ENCODE data around the gene MYPN.

MYPN gene

GRCh38 chr10:68138526-68138925 lies 29.2 kb downstream of the MYPN start:
- Histone ChIP-seq H3K4me1 (ENCODE audit: control insufficient read depth, low read depth, low read length) (peaks cover 6% of the 10 kb centered on the region), H3K36me3 (ENCODE audit: control insufficient read depth, low read depth, low read length) (no peaks in the 10 kb centered on the region), H3K9ac (ENCODE audit: low read length) (no peak overlapping the region), H3K27me3 (ENCODE audit: control insufficient read depth, insufficient read depth, low read length) (no peaks in the 10 kb centered on the region), H3K9me3 (ENCODE audit: control insufficient read depth, low read depth, low read length) (no peaks in the 10 kb centered on the region), H3K27ac (ENCODE audit: low read length) (no peak overlapping the region), H3K4me3 (ENCODE audit: low read length) (no peak overlapping the region)

DNA sequence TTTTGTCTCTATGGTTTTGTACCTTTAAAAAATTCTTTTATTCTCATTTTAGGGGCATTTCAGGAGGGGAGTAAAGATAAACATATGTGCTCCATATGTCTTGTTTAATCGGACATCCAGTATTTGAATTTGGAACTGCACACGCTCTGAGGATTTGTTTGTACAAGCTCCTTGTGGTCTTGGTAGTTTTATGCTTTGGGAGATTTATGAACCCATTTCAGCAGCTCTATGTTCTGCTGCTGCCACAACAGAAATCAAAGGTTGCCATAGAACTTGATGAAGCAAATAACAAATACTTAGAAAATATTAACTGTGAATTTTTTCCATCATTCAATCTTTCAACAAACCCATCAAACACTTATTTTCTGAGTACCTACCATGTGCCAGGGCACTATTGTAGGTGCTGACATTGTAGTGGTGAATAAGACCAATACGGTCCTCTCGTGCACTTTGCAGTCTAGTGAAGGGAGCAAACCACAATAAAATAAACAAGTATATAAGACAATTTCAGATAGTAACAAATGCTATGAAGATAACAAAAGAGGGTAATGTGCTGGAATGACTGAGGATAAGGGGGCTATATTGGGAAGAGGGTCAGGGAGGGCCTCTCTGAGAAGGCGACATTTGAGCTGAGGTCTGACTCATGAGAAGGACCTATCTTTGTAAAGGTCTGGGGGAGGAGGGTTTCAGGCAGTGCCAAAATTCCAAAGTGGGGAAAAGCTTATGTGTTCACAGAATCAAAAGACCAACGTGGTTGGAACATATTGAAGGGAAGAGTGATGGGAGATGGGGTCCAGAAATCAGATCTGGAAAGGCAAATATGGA lies 30.4 kb downstream of the MYPN start:
- no peak overlapping the region for H3K27ac ChIP-seq (ENCODE audit: low read length)
- H3K9ac ChIP-seq (ENCODE audit: low read length): no peak overlapping the region
- H3K4me3 ChIP-seq (ENCODE audit: low read length): no peak overlapping the region
- no peaks in the 10 kb centered on the region for H3K9me3 ChIP-seq (ENCODE audit: control insufficient read depth, low read depth, low read length)
- H3K27me3 ChIP-seq (ENCODE audit: control insufficient read depth, insufficient read depth, low read length): no peaks in the 10 kb centered on the region
- H3K4me1 ChIP-seq (ENCODE audit: control insufficient read depth, low read depth, low read length): peaks cover 6% of the 10 kb centered on the region
- no peaks in the 10 kb centered on the region for H3K36me3 ChIP-seq (ENCODE audit: control insufficient read depth, low read depth, low read length)

DNA sequence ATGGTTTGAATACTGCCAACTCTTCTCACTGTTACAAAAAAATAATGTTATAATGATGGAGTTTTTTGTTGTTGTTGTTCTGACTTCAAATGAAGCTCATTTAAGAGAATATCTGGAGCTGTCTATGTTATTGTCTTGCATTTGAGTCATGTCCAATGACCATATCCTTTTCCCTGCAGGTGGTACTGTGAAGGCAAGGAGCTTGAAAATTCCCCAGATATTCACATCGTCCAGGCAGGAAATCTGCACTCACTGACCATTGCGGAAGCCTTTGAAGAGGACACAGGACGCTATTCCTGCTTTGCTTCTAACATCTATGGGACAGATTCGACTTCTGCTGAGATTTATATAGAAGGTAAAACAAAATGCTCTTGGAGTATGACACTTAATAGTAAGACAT lies 33.5 kb downstream of the MYPN start:
- H3K4me3 ChIP-seq (ENCODE audit: low read length): no peak overlapping the region
- no peaks in the 10 kb centered on the region for H3K9me3 ChIP-seq (ENCODE audit: control insufficient read depth, low read depth, low read length)
- no peaks in the 10 kb centered on the region for H3K27me3 ChIP-seq (ENCODE audit: control insufficient read depth, insufficient read depth, low read length)
- no peak overlapping the region for H3K27ac ChIP-seq (ENCODE audit: low read length)
- no peak overlapping the region for H3K9ac ChIP-seq (ENCODE audit: low read length)
- H3K36me3 ChIP-seq (ENCODE audit: control insufficient read depth, low read depth, low read length): no peaks in the 10 kb centered on the region
- H3K4me1 ChIP-seq (ENCODE audit: control insufficient read depth, low read depth, low read length): no peaks in the 10 kb centered on the region

DNA sequence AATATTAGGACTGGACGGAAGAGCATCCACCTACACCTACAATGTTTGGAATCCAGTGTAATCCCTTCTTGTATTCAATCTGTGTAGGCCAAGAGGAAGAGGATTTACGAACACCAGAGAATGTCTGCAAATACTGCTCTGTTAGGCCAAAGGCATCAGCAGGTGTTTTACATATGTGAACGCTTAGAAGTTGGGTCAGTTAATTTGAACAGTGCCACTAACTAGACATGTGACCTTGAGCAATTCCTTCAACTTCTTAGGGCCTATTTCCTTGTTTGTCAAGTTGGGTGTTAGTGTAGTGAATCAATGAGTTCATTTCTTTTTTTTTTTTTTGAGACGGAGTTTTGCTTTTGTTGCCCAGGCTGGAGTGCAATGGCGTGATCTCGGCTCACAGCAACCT lies 35.4 kb downstream of the MYPN start:
- H3K4me1 ChIP-seq (ENCODE audit: control insufficient read depth, low read depth, low read length): no peaks in the 10 kb centered on the region
- no peaks in the 10 kb centered on the region for H3K9me3 ChIP-seq (ENCODE audit: control insufficient read depth, low read depth, low read length)
- H3K9ac ChIP-seq (ENCODE audit: low read length): no peak overlapping the region
- H3K4me3 ChIP-seq (ENCODE audit: low read length): no peak overlapping the region
- no peak overlapping the region for H3K27ac ChIP-seq (ENCODE audit: low read length)
- H3K36me3 ChIP-seq (ENCODE audit: control insufficient read depth, low read depth, low read length): no peaks in the 10 kb centered on the region
- no peaks in the 10 kb centered on the region for H3K27me3 ChIP-seq (ENCODE audit: control insufficient read depth, insufficient read depth, low read length)

DNA sequence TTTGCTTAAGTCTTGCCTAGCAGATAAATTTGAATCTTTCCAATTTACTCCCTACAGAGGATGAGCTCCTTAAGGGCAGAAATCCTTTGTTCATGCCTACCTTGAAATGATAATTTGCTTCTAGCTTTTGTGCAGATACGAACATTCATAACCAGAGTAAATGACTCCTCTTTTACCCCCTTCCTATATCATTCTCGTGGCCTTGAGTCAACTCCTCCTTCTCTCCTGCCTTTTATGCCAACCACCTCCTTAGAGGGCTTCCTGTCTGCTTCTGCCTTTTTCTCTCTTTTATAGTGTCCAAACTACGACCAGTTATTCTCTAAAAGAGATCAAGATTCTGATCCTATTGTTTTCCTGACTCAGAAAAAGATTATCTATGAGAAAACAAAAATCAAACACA lies 36.4 kb downstream of the MYPN start:
- H3K27ac ChIP-seq (ENCODE audit: low read length): no peak overlapping the region
- H3K4me1 ChIP-seq (ENCODE audit: control insufficient read depth, low read depth, low read length): no peaks in the 10 kb centered on the region
- H3K4me3 ChIP-seq (ENCODE audit: low read length): no peak overlapping the region
- no peaks in the 10 kb centered on the region for H3K36me3 ChIP-seq (ENCODE audit: control insufficient read depth, low read depth, low read length)
- no peaks in the 10 kb centered on the region for H3K27me3 ChIP-seq (ENCODE audit: control insufficient read depth, insufficient read depth, low read length)
- no peaks in the 10 kb centered on the region for H3K9me3 ChIP-seq (ENCODE audit: control insufficient read depth, low read depth, low read length)
- no peak overlapping the region for H3K9ac ChIP-seq (ENCODE audit: low read length)

GRCh38 chr10:68146133-68146532 lies 36.8 kb downstream of the MYPN start:
- Histone ChIP-seq H3K27ac (ENCODE audit: low read length) (no peak overlapping the region), H3K9me3 (ENCODE audit: control insufficient read depth, low read depth, low read length) (no peaks in the 10 kb centered on the region), H3K4me3 (ENCODE audit: low read length) (no peak overlapping the region), H3K9ac (ENCODE audit: low read length) (no peak overlapping the region), H3K4me1 (ENCODE audit: control insufficient read depth, low read depth, low read length) (no peaks in the 10 kb centered on the region), H3K27me3 (ENCODE audit: control insufficient read depth, insufficient read depth, low read length) (no peaks in the 10 kb centered on the region), H3K36me3 (ENCODE audit: control insufficient read depth, low read depth, low read length) (no peaks in the 10 kb centered on the region)

GRCh38 chr10:68151453-68151852 lies 42.2 kb downstream of the MYPN start:
- H3K9me3 ChIP-seq (ENCODE audit: control insufficient read depth, low read depth, low read length): no peaks in the 10 kb centered on the region
- H3K4me1 ChIP-seq (ENCODE audit: control insufficient read depth, low read depth, low read length): peaks cover 25% of the 10 kb centered on the region
- no peak overlapping the region for H3K4me3 ChIP-seq (ENCODE audit: low read length)
- H3K27me3 ChIP-seq (ENCODE audit: control insufficient read depth, insufficient read depth, low read length): no peaks in the 10 kb centered on the region
- no peak overlapping the region for H3K27ac ChIP-seq (ENCODE audit: low read length)
- no peaks in the 10 kb centered on the region for H3K36me3 ChIP-seq (ENCODE audit: control insufficient read depth, low read depth, low read length)
- no peak overlapping the region for H3K9ac ChIP-seq (ENCODE audit: low read length)

DNA sequence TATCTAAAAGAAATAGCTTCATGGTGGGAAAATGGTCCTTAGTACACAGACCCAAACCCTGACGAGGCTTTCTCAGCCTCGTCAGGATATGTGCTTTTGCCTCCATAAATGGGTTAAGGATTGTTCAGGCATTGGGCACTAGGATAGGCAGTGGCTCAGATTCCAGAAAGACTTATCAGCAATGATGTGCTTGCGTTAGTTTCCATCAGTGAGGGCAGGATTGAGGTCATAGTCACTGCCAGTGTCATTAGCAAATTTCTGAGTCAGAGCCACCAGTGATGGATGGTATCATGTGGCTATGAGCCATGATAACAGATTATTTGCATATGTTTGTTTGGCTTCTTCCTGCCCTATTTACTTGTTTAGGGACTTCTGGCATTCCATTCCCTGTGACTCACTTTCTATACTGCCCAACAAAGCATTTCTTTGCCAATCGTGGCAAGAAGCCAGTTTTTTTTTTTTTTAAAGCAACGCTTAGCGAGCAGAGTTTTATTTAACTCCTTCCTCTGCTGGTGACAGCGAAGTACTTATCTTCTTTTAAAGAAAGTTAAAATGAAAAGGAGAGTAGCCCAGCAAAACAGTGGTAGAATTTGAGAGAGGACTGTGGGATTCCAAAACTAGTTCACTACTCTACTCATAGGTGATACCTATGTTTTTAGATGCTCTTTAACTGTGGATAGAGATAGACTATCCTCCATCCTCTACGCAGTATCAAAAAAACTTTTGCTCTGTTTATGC lies 44.4 kb downstream of the MYPN start:
- H3K4me3 ChIP-seq (ENCODE audit: low read length): peak overlapping the region; percentile 45
- peaks cover 25% of the 10 kb centered on the region for H3K4me1 ChIP-seq (ENCODE audit: control insufficient read depth, low read depth, low read length)
- peak overlapping the region; percentile 70 for H3K27ac ChIP-seq (ENCODE audit: low read length)
- no peaks in the 10 kb centered on the region for H3K36me3 ChIP-seq (ENCODE audit: control insufficient read depth, low read depth, low read length)
- H3K9ac ChIP-seq (ENCODE audit: low read length): peak overlapping the region; percentile 62
- no peaks in the 10 kb centered on the region for H3K27me3 ChIP-seq (ENCODE audit: control insufficient read depth, insufficient read depth, low read length)
- no peaks in the 10 kb centered on the region for H3K9me3 ChIP-seq (ENCODE audit: control insufficient read depth, low read depth, low read length)

GRCh38 chr10:68154211-68154497 lies 44.9 kb downstream of the MYPN start:
- Histone ChIP-seq H3K4me3 (ENCODE audit: low read length) (peak overlapping the region; percentile 45), H3K27ac (ENCODE audit: low read length) (peak overlapping the region; percentile 70), H3K9me3 (ENCODE audit: control insufficient read depth, low read depth, low read length) (no peaks in the 10 kb centered on the region), H3K36me3 (ENCODE audit: control insufficient read depth, low read depth, low read length) (no peaks in the 10 kb centered on the region), H3K9ac (ENCODE audit: low read length) (peak overlapping the region; percentile 62), H3K27me3 (ENCODE audit: control insufficient read depth, insufficient read depth, low read length) (no peaks in the 10 kb centered on the region), H3K4me1 (ENCODE audit: control insufficient read depth, low read depth, low read length) (peaks cover 25% of the 10 kb centered on the region)

- Histone ChIP-seq H3K9me3 (ENCODE audit: control insufficient read depth, low read depth, low read length) (no peaks in the 10 kb centered on the region), H3K4me1 (ENCODE audit: control insufficient read depth, low read depth, low read length) (peaks cover 25% of the 10 kb centered on the region), H3K9ac (ENCODE audit: low read length) (no peak overlapping the region), H3K27ac (ENCODE audit: low read length) (no peak overlapping the region), H3K36me3 (ENCODE audit: control insufficient read depth, low read depth, low read length) (no peaks in the 10 kb centered on the region), H3K27me3 (ENCODE audit: control insufficient read depth, insufficient read depth, low read length) (no peaks in the 10 kb centered on the region), H3K4me3 (ENCODE audit: low read length) (no peak overlapping the region)
Observed at GRCh38 chr10:68155615-68156210, 46.4 kb downstream of the MYPN start.

DNA sequence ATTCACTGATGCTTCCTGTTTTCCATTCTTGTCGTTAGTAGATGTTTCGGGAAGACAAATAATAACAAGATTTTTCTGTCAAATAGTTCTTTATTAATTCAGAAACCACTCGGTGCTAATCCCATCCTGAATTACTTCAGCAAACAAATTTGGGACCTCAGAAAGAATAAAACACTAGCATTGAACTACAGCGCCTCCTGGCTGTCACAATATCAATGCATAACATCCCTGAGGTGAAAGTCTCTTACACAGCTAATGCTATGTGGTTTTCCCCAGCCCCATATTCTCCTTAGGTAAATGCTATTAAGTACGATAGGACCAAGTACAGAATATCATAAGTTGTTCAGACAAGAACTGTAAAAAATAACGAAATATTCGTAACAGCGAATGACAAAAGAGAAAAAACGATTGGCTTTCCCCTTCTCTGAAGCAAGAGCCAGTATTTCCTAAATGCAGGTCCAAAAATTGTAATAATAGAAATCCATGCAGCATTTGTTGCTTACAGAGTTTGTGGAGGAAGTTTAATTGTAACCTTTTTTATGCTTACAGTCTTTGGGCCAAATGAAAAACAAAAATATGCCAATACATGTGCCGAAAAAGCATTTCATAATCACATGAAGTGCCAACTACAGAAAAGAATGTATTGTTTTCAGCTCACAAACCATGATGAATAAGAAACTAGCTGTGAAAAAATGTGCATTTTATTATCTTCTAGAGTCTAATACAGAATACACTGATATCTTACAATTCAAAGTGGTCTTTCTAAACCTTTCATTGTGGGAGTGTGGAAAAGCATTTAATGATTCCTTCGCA lies 47.3 kb downstream of the MYPN start:
- Histone ChIP-seq H3K9me3 (ENCODE audit: control insufficient read depth, low read depth, low read length) (no peaks in the 10 kb centered on the region), H3K36me3 (ENCODE audit: control insufficient read depth, low read depth, low read length) (no peaks in the 10 kb centered on the region), H3K27ac (ENCODE audit: low read length) (no peak overlapping the region), H3K4me1 (ENCODE audit: control insufficient read depth, low read depth, low read length) (peaks cover 25% of the 10 kb centered on the region), H3K9ac (ENCODE audit: low read length) (no peak overlapping the region), H3K4me3 (ENCODE audit: low read length) (no peak overlapping the region), H3K27me3 (ENCODE audit: control insufficient read depth, insufficient read depth, low read length) (no peaks in the 10 kb centered on the region)
